ENCODE measurements around the gene CREB3L2.

The CREB3L2 gene

GRCh38 chr7:137869260-137869659 is 132.6 kb downstream of the CREB3L2 start:
- DNase-seq (no peak), ATAC-seq (no peak)
- no peak overlapping the region for H3K27ac Mint-ChIP-seq
- H3K27me3 Mint-ChIP-seq = no peaks in the 10 kb centered on the region
- no peak overlapping the region for H3K4me3 Mint-ChIP-seq
- H3K4me1 Mint-ChIP-seq = peaks cover 21% of the 10 kb centered on the region
- peaks cover 22 to 26% of the 10 kb centered on the region in 2 donors for H3K9me3 Mint-ChIP-seq

- DNase-seq (no peak), ATAC-seq (no peak)
- H3K27ac Mint-ChIP-seq = no peak overlapping the region
- H3K9me3 Mint-ChIP-seq = peaks cover 26 to 27% of the 10 kb centered on the region in 2 donors
- no peak overlapping the region for H3K4me3 Mint-ChIP-seq
- peaks cover 11% of the 10 kb centered on the region for H3K4me1 Mint-ChIP-seq
- no peaks in the 10 kb centered on the region for H3K27me3 Mint-ChIP-seq
Observed at GRCh38 chr7:137867289-137867688, 134.6 kb downstream of the CREB3L2 start.

DNA sequence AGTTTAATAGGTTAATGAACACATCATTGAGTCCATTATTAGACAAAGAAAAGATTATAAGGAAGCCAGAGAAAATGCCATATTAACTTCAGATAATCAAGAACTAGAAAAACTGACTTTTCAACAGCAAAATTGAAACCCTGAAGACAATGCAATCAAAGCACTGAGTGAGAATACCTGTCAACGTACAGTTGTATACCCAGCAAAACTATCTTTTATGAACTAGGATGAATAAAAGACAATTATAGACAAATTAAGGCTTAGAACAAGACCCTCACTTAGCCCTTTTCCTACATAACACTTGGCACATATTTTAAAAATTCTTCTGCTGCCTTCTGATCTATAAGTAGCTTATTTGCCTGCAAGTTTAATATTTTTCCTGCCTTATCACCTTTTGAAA is 136.1 kb downstream of the CREB3L2 start:
- H3K9me3 Mint-ChIP-seq = peaks cover 22 to 26% of the 10 kb centered on the region in 2 donors
- DNase-seq (no peak), ATAC-seq (no peak)
- H3K27ac Mint-ChIP-seq = no peak overlapping the region
- H3K4me1 Mint-ChIP-seq = peaks cover 2% of the 10 kb centered on the region
- H3K27me3 Mint-ChIP-seq = no peaks in the 10 kb centered on the region
- no peak overlapping the region for H3K4me3 Mint-ChIP-seq

DNA sequence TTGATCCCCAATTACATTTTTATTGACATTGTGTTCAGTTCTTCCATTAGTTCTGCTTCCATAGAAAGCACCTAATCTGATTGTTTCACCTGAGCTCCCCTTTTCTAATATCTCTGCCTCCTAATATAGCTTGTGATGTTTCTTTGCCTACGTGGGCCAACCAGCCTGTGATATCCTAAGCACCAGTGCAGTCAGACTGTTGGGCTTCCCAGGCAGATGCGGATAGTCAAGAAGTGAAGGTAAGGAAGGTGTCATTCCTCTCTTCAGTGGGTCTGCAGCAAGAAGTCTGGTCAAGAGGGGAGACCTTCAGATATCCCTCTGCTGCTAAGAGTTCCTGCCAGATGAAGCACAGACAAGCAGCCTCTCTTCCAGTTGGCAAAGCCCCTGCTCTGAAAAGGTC is 138.9 kb downstream of the CREB3L2 start:
- DNase-seq (no peak), ATAC-seq (no peak)
- H3K27ac Mint-ChIP-seq = no peak overlapping the region
- H3K27me3 Mint-ChIP-seq = no peaks in the 10 kb centered on the region
- peaks cover 15 to 19% of the 10 kb centered on the region in 2 donors for H3K9me3 Mint-ChIP-seq
- H3K4me1 Mint-ChIP-seq = no peaks in the 10 kb centered on the region
- no peak overlapping the region for H3K4me3 Mint-ChIP-seq

GRCh38 chr7:137862358-137862757 is 139.5 kb downstream of the CREB3L2 start:
- H3K9me3 Mint-ChIP-seq = peaks cover 15 to 19% of the 10 kb centered on the region in 2 donors
- ATAC-seq (no peak), DNase-seq (no peak)
- peak overlapping the region in 1 of 2 donors; percentile 28 for H3K27ac Mint-ChIP-seq
- H3K27me3 Mint-ChIP-seq = no peaks in the 10 kb centered on the region
- H3K4me1 Mint-ChIP-seq = no peaks in the 10 kb centered on the region
- no peak overlapping the region for H3K4me3 Mint-ChIP-seq

- no peaks in the 10 kb centered on the region for H3K27me3 Mint-ChIP-seq
- no peaks in the 10 kb centered on the region for H3K4me1 Mint-ChIP-seq
- H3K4me3 Mint-ChIP-seq = no peak overlapping the region
- no peak overlapping the region for H3K27ac Mint-ChIP-seq
- peaks cover 9 to 13% of the 10 kb centered on the region in 2 donors for H3K9me3 Mint-ChIP-seq
- DNase-seq = no peak
- ATAC-seq = no peak
Observed at GRCh38 chr7:137860542-137860941, 141.3 kb downstream of the CREB3L2 start.

DNA sequence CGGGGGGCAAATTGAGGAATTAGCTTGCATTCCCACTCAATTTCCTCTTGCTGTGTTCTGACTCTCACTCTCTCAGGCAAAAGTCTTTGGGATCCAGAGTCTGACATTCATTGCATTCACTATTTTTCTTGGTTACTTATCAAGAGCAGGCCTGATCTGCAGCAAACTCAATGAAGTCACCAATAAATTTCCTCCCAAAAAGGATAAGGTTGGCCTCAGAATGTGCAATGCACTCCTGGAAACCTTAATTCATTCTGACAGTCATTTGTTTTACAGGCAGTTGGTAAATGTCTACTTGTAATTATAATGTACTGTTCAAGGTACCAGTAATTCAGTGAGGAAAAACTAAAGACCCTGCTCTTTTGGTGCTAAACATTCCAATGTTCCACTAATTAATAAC is 148.8 kb downstream of the CREB3L2 start:
- Mint-ChIP-seq H3K4me1 (peaks cover 19% of the 10 kb centered on the region), H3K4me3 (peak overlapping the region in 1 of 2 donors; percentile 44), H3K9me3 (peaks cover 12 to 16% of the 10 kb centered on the region in 2 donors), H3K27me3 (peaks cover 39% of the 10 kb centered on the region), H3K27ac (no peak overlapping the region)
- DNase-seq = no peak
- no peak for ATAC-seq

DNA sequence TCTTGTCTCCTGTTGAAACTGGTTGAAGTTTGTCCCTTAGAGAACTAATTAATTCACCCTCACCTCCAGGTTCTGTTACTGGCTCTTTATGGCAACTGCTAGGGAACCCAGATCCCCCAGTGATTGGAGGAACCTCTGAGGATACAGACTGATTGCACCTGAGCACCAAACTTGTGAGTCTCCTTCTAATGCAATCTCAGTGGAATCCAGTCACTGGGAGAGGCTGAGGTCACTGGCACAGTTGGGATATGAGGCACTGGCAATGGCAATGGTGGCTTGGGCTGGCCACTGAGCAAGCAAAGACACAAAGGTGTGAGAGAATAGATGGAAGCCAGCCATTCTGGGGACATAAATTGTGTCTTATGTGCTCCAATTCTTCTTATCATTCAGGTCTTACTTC is 149.8 kb downstream of the CREB3L2 start:
- peaks cover 12 to 16% of the 10 kb centered on the region in 2 donors for H3K9me3 Mint-ChIP-seq
- peak overlapping the region in 1 of 2 donors; percentile 23 for H3K27ac Mint-ChIP-seq
- peaks cover 23% of the 10 kb centered on the region for H3K4me1 Mint-ChIP-seq
- peaks cover 49% of the 10 kb centered on the region for H3K27me3 Mint-ChIP-seq
- ATAC-seq (no peak), DNase-seq (no peak)
- no peak overlapping the region for H3K4me3 Mint-ChIP-seq

DNA sequence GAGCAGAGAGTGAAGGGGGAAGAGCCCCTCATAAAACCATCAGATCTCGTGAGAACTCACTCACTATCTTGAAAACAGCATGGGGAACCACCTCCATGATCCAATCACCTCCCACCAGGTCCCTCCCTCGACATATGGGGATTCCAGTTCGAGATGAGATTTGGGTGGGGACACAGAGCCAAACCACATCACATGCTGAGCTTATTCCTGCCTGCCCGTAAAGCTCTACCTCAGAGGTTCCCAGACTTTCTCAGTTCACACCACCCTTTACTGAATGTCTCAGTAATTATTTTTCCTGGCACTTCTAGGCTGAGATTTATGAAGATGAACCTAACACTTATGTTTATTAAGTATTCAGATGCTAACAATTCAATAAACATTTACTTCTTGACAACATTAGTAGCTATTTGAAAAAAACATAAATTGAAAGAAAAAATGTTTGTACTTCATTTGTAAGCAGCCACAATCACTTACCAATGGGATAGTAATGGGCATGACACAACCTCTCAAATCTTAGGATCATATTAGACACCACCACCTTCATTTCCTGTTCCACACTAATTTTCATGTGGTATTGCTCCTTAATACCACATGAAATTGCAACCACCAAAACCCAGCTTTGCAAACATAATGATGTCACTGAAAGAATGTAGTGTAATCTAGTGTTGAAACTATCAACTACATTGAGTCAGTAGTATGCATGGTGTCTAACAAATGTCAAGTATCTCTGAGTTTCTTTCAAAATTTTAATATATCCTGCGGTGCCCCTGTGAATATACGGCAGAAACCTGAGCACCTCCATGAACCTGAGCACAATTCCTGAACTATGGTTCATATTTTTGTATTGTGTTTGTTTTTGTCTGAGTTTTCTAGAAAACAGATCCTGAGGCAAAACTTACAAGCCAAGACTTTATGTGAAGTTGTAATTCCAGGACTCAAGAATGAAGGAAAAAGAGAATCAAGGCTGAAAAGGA is 150.6 kb downstream of the CREB3L2 start:
- DNase-seq = peak in 1 of 2 donors; percentile 43
- Mint-ChIP-seq H3K4me1 (peaks cover 28% of the 10 kb centered on the region), H3K9me3 (peaks cover 12 to 16% of the 10 kb centered on the region in 2 donors), H3K27me3 (peaks cover 57% of the 10 kb centered on the region), H3K27ac (peak overlapping the region; percentile 43 to 96), H3K4me3 (peak overlapping the region in 1 of 2 donors; percentile 54)
- ATAC-seq = peak; percentile 78

DNA sequence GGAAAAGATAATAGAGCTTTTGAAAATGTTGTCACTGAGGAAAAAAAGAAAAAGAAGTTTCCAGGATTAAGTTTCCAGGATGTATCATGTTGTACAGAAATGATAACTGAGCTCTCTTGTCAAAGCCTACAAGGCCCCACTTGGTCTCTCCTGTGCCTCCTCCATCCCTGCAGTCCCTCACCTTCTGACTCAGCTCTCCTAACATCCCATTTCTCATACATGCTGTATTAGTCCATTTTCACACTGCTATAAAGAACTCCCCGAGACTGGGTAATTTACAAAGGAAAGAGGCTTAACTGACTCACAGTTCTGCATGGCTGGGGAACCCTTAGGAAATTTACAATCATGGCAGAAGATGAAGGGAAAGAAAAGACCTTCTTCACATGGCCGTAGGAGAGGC is 151.3 kb downstream of the CREB3L2 start:
- Mint-ChIP-seq H3K4me3 (no peak overlapping the region), H3K4me1 (peaks cover 35% of the 10 kb centered on the region), H3K27ac (no peak overlapping the region), H3K9me3 (peaks cover 12 to 16% of the 10 kb centered on the region in 2 donors), H3K27me3 (peaks cover 64% of the 10 kb centered on the region)
- ATAC-seq = no peak
- no peak for DNase-seq

DNA sequence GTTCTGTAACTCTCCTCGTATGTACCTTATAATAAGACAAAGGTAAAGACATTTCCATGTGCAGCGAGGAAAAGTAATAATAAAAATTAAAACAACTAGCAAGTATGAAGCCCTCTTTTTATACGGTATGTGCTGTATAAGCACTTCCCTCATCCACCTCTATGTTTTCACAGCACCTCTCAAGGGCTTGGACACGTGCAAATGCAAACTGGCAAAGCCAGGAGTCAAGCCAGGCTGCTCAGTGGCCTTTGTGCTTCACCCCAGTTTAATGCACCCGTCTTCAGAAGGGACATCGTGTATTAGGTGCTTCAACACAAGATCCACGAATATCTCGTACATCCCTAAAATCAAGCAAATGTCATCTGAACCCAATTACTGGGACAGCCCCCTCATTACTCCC is 153.8 kb downstream of the CREB3L2 start:
- Mint-ChIP-seq H3K27me3 (peaks cover 86% of the 10 kb centered on the region), H3K4me1 (peaks cover 36% of the 10 kb centered on the region), H3K4me3 (peak overlapping the region in 1 of 2 donors; percentile 81), H3K27ac (no peak overlapping the region), H3K9me3 (peaks cover 12 to 16% of the 10 kb centered on the region in 2 donors)
- DNase-seq = no peak
- no peak for ATAC-seq

- Mint-ChIP-seq H3K4me3 (peak overlapping the region; percentile 75 to 81), H3K9me3 (peaks cover 12 to 16% of the 10 kb centered on the region in 2 donors), H3K27ac (peak overlapping the region in 1 of 2 donors; percentile 89), H3K4me1 (peaks cover 36% of the 10 kb centered on the region), H3K27me3 (peaks cover 85% of the 10 kb centered on the region)
- ATAC-seq (peak; percentile 67), DNase-seq (peak; percentile 26 to 55)
Observed at GRCh38 chr7:137847568-137848050, 154.3 kb downstream of the CREB3L2 start.

GRCh38 chr7:137846827-137847567 is 154.9 kb downstream of the CREB3L2 start, which contains the start of gene DGKI:
Gene DGKI (minus strand): TSS chr7:137846974.
- Mint-ChIP-seq H3K4me3 (peak within 1 kb of the TSS; percentile 75 to 81), H3K4me1 (peaks cover 33% of the 10 kb centered on the region), H3K9me3 (peaks cover 12 to 16% of the 10 kb centered on the region in 2 donors), H3K27me3 (peaks cover 80% of the 10 kb centered on the region), H3K27ac (peak within 1 kb of the TSS; percentile 23 to 89)
- peak; percentile 28 to 65 for DNase-seq
- peak; percentile 62 for ATAC-seq

DNA sequence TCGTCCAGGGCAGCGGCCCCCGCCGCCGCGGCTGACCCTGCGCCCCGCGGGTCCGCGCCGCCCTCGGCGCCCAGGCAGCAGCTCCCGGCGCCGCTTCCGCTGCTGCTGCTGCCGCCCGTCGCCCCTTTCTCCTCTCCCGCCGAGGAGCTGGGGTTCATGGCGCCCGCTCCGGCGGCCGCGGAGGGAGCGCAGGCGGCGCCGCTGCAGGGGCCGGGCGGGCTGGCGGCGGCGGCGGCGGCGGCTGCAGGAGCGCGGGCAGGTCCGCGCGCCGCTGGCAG is 155.4 kb downstream of the CREB3L2 start:
- peaks cover 12 to 14% of the 10 kb centered on the region in 2 donors for H3K9me3 Mint-ChIP-seq
- peaks cover 82% of the 10 kb centered on the region for H3K27me3 Mint-ChIP-seq
- H3K4me3 Mint-ChIP-seq = peak overlapping the region in 1 of 2 donors; percentile 81
- ATAC-seq = peak; percentile 4
- DNase-seq = no peak
- H3K27ac Mint-ChIP-seq = no peak overlapping the region
- peaks cover 28% of the 10 kb centered on the region for H3K4me1 Mint-ChIP-seq

- Mint-ChIP-seq H3K9me3 (peaks cover 0 to 4% of the 10 kb centered on the region in 2 donors), H3K4me3 (peak overlapping the region in 1 of 2 donors; percentile 81), H3K27me3 (peaks cover 85% of the 10 kb centered on the region), H3K27ac (no peak overlapping the region), H3K4me1 (peaks cover 17% of the 10 kb centered on the region)
- ATAC-seq (no peak), DNase-seq (no peak)
Observed at GRCh38 chr7:137844677-137845425, 157.0 kb downstream of the CREB3L2 start.
